VCaP (cell line): Measurements from ENCODE around the gene USP53.
"Not testable (repeated sequence)": the region's sequence is repeated elsewhere in the genome, so short reads cannot be mapped to it uniquely, and the experiment has no call there.

Experiments
- H3K27ac ChIP-seq: fragments of 450-650 bp; 2 replicates; pipeline ENCODE4 v1.5.1; 2017
- TF ChIP-seq, protein P1 (sequence below): fragments of 450-650 bp; conservative IDR thresholded peaks from 2 replicates; pipeline ENCODE4 v1.5.1; 2017; ENCODE audit warnings: mild to moderate bottlenecking, moderate library complexity

The USP53 gene

DNA sequence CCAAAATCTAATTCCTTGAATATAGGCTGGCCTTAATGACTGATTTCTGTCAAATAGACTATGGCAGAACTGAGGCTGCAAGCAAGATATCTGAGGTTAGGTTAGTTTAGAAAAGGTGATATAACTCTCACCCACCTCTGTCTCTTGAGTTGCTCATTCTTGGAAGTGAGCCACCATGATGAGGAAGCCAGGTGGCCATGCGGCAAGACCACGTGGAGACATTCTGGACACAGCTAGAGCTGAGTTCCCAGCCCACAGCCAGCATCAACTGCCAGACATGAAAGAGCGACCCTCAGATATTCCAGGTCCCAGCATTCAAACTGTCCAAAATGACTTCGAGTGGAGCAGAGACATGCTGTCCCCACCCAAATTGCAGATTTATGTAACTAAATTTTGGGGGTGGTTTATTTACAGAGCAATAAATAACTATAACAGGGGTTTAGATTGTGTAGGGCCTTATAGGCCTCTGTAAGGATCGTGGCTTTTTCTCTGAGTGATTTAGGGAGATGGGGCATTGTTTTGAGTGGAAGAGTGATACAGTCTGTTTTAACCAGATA, 33.7 kb downstream of the USP53 start:
- TF ChIP-seq, protein P1, sequence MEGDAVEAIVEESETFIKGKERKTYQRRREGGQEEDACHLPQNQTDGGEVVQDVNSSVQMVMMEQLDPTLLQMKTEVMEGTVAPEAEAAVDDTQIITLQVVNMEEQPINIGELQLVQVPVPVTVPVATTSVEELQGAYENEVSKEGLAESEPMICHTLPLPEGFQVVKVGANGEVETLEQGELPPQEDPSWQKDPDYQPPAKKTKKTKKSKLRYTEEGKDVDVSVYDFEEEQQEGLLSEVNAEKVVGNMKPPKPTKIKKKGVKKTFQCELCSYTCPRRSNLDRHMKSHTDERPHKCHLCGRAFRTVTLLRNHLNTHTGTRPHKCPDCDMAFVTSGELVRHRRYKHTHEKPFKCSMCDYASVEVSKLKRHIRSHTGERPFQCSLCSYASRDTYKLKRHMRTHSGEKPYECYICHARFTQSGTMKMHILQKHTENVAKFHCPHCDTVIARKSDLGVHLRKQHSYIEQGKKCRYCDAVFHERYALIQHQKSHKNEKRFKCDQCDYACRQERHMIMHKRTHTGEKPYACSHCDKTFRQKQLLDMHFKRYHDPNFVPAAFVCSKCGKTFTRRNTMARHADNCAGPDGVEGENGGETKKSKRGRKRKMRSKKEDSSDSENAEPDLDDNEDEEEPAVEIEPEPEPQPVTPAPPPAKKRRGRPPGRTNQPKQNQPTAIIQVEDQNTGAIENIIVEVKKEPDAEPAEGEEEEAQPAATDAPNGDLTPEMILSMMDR, result no peak
- no peak overlapping the region for H3K27ac ChIP-seq

DNA sequence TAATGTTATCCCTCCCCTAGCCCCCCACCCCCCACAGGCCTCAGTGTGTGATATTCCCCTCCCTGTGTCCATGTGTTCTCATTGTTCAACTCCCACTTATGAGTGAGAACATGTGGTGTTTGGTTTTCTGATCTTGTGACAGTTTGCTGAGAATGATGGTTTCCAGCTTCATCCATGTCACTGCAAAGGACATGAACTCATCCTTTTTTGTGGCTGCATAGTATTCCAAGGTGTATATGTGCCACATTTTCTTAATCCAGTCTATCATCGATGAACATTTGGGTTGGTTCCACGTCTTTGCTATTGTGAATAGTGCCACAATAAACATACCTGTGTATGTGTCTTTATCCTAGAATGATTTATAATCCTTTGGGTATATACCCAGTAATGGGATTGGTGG, 38.5 kb downstream of the USP53 start:
- not testable (repeated sequence) for H3K27ac ChIP-seq

DNA sequence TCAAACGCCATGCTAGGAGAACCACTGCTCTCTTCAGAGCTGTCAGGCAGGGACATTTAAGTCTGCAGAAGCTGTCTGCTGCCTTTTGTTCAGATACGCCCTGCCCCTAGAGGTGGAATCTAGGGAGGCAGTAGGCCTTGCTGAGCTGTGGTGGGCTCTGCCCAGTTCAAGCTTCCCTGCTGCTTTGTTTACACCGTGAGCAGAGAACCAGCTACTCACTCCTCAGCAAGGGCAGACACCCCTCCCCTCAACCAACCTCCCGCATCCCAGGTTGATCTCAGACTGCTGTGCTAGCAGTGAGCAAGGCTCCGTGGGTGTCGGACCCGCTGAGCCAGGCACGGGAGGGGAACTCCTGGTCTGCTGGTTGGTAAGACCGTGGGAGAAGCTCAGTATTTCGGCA, 42.7 kb downstream of the USP53 start:
- H3K27ac ChIP-seq, result not testable (repeated sequence)

DNA sequence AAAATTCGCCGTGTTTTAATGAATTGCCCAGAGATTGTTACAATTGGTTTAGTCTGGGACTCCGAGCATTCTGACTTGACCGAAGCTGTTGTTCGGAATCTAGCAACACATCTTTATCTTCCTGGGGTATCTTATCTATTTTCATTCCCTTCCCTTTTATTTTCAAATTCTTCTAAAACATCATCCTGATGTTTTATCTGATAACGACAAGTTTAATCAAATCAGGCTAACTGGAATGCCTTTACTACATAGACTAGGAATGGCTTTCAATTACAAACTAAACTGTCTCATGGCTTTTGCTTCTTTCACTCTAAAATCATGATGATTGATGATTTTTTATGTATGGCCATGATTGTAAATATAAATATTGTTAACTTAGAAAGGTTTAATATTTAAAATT, 48.0 kb downstream of the USP53 start:
- TF ChIP-seq, protein P1, result no peak
- H3K27ac ChIP-seq, result no peak overlapping the region

DNA sequence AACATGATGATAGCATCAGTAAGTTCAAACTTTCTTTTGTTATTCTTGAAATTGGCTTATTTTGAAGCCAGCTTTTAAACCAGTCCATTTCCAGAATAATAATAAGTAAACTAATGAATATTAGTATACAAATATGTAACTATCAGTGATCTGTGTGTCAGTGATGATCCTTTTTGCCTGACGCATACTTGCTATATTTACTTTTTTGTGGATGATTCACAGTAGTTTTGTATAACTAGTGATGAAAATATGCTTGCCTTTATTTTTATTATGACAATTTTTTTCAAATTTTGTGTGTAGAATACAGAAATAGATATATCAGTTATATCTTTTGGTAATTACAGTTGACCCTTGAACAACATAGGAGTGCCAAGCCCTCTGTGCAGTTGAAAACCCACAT, 49.5 kb downstream of the USP53 start:
- no peak overlapping the region for H3K27ac ChIP-seq
- TF ChIP-seq, protein P1, result no peak

DNA sequence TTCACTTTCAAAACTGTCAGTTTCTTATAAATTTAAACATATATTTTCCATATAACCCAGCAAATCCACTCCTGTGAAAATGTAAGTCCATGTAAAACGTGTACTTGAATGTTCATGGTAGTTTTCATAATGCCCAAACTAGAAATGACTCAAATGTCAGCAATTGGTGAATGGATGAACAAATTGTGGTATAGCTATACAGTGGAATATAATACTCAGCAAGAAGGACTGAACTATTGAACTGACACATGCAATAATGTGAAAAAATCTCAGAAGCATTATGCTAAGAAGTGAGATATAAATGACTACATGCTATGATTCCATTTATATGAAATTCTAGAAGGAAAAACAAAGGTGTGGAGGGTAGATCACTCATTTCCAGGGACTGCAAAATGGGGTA, 52.2 kb downstream of the USP53 start:
- no peak overlapping the region for H3K27ac ChIP-seq
- TF ChIP-seq, protein P1, result no peak

DNA sequence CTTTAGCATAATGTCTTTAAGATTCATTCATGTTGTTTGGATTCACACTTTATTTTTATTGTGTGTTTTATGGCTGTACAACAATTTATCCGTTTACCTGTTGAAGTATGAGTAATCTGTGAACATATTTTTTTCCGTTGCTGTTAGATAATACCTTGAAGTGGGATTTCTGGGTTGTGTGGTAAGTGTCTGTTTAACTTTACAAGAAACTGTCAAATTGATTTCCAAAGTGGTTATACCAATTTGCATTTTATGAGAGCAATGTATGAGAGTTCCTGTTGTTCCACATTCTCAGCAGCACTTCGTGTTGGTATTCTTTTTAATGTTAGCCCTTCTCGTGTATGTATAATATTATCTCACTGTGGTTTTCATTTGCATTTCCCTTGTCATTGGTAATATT, 53.6 kb downstream of the USP53 start:
- TF ChIP-seq, protein P1, result no peak
- no peak overlapping the region for H3K27ac ChIP-seq

DNA sequence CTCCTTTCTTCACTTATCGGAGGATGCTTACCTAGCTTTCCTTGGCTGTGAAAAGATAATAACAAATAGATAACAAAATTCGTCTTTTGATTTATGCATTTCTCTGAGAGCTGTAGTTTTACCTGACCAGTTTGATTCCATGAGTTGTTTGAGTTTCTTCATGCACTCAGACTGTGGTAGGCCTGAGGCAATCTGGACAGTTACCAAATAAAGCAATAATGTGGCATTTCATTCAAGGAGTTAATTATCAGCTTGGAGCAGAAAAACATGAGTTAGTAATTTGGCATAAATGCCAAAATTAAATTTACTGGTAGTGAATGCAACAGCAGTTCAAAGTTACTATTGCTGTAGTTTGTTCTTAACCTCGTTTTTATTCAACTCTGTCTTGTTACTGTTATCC, 56.0 kb downstream of the USP53 start:
- no peak overlapping the region for H3K27ac ChIP-seq
- TF ChIP-seq, protein P1, result no peak

DNA sequence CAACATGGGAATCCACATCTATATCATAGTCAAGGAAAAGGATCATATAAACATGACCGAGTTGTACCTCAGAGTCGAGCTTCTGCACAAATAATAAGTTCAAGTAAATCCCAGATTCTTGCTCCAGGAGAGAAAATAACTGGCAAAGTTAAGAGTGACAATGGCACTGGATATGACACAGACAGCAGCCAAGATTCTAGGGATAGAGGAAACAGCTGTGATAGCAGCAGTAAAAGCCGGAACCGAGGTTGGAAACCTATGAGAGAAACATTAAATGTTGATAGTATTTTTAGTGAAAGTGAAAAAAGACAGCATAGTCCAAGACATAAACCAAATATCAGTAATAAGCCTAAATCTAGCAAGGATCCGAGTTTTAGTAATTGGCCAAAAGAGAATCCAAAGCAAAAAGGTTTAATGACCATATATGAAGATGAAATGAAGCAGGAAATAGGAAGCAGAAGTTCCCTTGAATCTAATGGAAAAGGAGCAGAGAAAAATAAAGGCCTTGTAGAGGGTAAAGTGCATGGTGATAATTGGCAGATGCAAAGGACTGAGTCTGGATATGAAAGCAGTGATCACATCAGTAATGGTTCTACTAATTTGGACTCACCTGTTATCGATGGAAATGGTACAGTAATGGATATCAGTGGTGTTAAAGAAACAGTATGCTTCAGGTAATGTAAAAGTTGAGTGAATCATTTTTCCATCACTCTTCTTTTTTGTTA, 59.0 kb downstream of the USP53 start:
- H3K27ac ChIP-seq, result no peak overlapping the region
- TF ChIP-seq, protein P1, result no peak

DNA sequence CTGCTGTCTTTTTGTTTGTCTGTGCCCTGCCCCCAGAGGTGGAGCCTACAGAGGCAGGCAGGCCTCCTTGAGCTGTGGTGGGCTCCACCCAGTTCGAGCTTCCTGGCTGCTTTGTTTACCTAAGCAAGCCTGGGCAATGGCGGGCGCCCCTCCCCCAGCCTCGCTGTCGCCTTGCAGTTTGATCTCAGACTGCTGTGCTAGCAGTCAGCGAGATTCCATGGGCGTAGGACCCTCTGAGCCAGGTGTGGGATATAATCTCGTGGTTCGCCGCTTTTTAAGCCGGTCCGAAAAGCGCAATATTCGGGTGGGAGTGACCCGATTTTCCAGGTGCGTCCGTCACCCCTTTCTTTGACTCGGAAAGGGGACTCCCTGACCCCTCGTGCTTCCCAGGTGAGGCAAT, 67.0 kb downstream of the USP53 start:
- H3K27ac ChIP-seq, result not testable (repeated sequence)

DNA sequence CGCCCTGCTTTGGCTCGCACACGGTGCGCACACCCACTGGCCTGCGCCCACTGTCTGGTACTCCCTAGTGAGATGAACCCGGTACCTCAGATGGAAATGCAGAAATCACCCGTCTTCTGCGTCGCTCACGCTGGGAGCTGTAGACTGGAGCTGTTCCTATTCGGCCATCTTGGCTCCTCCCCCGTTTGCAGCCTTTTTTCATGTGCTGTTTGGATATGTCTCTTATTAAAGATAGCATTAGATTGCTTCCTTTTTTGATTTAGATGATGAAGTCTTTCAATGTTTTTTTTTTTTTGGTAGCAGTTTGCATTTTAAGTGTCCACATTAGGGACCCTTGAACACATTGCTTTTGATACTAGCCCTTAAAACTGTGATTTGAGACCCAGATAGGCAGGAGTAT, 67.4 kb downstream of the USP53 start:
- H3K27ac ChIP-seq, result not testable (repeated sequence)
